A549 treated with CpdA at 1 μM for 4 hours (cell line): ENCODE measurements around the gene PSME3IP1. TPM values are rescaled to one million over a fixed set of nuclear protein-coding genes. Genes with fewer than 3 reads are reported as not detected.

Experiments
- total RNA-seq: library from RNA; stranded (reverse); fragments of 200-300 nt; extraction: Qiagen RNA extraction; gene quantifications from 5 replicates; pipeline ENCODE4 v1.2.3, GENCODE V29; 2022; ENCODE audit warnings: low read depth

PSME3IP1 gene, protein sequence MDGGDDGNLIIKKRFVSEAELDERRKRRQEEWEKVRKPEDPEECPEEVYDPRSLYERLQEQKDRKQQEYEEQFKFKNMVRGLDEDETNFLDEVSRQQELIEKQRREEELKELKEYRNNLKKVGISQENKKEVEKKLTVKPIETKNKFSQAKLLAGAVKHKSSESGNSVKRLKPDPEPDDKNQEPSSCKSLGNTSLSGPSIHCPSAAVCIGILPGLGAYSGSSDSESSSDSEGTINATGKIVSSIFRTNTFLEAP
- total RNA-seq, result 93.2 to 116 TPM (median 95.2 TPM) in 5 replicates

GRCh38 chr16:57185945-57186871 lies at the start of gene PSME3IP1, which contains the start of gene RSPRY1:
Gene PSME3IP1, minus strand, starts transcription at chr16:57186039. Its CDS starts 12,185 bp downstream, at chr16:57173854.
Gene RSPRY1, plus strand, starts transcription at chr16:57186329. Its CDS starts 18,330 bp downstream, at chr16:57204659.

Other genes starting within 250 kb of the PSME3IP1 start
- gene CETP, start 224.1 kb downstream of the PSME3IP1 start, total RNA-seq, result not detected in 5 replicates
- 3.3 to 6.9 TPM (median 4.1 TPM) in 5 replicates for gene NLRC5, start 196.5 kb downstream of the PSME3IP1 start, total RNA-seq
- gene CPNE2, start 93.5 kb downstream of the PSME3IP1 start, total RNA-seq, result 37.0 to 47.1 TPM (median 43.3 TPM) in 5 replicates
- gene RSPRY1, start 290 bp upstream of the PSME3IP1 start, total RNA-seq, result 22.0 to 32.9 TPM (median 25.0 TPM) in 5 replicates
- gene ARL2BP, start 59.2 kb upstream of the PSME3IP1 start, total RNA-seq, result 65.8 to 74.4 TPM (median 73.4 TPM) in 5 replicates
- gene PLLP, start 98.6 kb upstream of the PSME3IP1 start, total RNA-seq, result 1.2 to 1.9 TPM (median 1.7 TPM) in 5 replicates
- 0.02 to 0.09 TPM (median 0.06 TPM) in 3 of 5 replicates, not detected in the others for gene CCL22, start 172.7 kb upstream of the PSME3IP1 start, total RNA-seq
- gene CX3CL1, start 186.5 kb upstream of the PSME3IP1 start, total RNA-seq, result 0.07 to 0.15 TPM (median 0.12 TPM) in 5 replicates
- not detected in 5 replicates for gene CCL17, start 218.7 kb upstream of the PSME3IP1 start, total RNA-seq